Activated naive CD4-positive, alpha-beta T cell treated with anti-CD3 and anti-CD28 coated beads for 36 hours (primary cell): ENCODE data around the gene CYP4V2. TPM values are rescaled to one million over a fixed set of nuclear protein-coding genes. Genes with fewer than 3 reads are reported as not detected.

Experiments used
- total RNA-seq, 2 experiments: library from RNA; stranded (reverse); gene quantifications; one replicate each; pipeline ENCODE4 v1.2.3, GENCODE V29; 2021

CYP4V2 gene
- total RNA-seq, 2 experiments from 2014 or later: 3.3 TPM

Other genes starting within 250 kb of the CYP4V2 start
- gene TLR3, start 122.4 kb upstream of the CYP4V2 start, total RNA-seq: not detected
- gene FAM149A, start 86.9 kb upstream of the CYP4V2 start, total RNA-seq: under 1 TPM; 0.36 to 0.42 TPM
- not detected for gene KLKB1, start 35.9 kb downstream of the CYP4V2 start, total RNA-seq
- not detected for gene F11, start 74.6 kb downstream of the CYP4V2 start, total RNA-seq